ENCODE results near the gene SLC35F3.

- no peak for TF ChIP-seq CTCF (conservative IDR thresholded peaks at IDR 0.05 in 1 of 2, IDR thresholded peaks at IDR 0.05 in 1 of 2; ENCODE audit: extremely low read depth in 1 of 2, insufficient read depth in 1 of 2, low read depth in 1 of 2, low read length in 2 of 2)
- TF ChIP-seq EZH2 (IDR thresholded peaks at IDR 0.05; ENCODE audit: borderline replicate concordance, low read length) = no peak
These were observed 374.5 kb downstream of the SLC35F3 start for GRCh38 chr1:234279021-234279420.

All from mammary epithelial cell (primary cell).